Measurements from ENCODE around the gene ZNF735. TPM values are rescaled to one million over a fixed set of nuclear protein-coding genes. Genes with fewer than 3 reads are reported as not detected.
A peak's percentile ranks its signal among the peaks of the same experiment; 100 is the strongest.
"Not testable (repeated sequence)": the region's sequence is repeated elsewhere in the genome, so short reads cannot be mapped to it uniquely, and the experiment has no call there.

ZNF735 gene
- total RNA-seq (under 1 TPM; 0.19 to 0.31 TPM), polyA plus RNA-seq (ENCODE audit: insufficient read depth, low read depth, low replicate concordance) (not detected)
- long read RNA-seq, donor 1: 0 reads
- long read RNA-seq, donor 2: 0 reads

- H3K36me3 ChIP-seq (ENCODE audit: low read depth, missing control alignments): no peaks in the 10 kb centered on the region
- DNase-seq: no peak
- H3K9me3 ChIP-seq: no peaks in the 10 kb centered on the region
- TF ChIP-seq POLR2A (IDR thresholded peaks at IDR 0.05): no peak
- TF ChIP-seq CTCF (IDR thresholded peaks at IDR 0.05): no peak
- no peaks in the 10 kb centered on the region for H3K27me3 ChIP-seq
- peak within 1 kb of the TSS in 1 of 2 donors; percentile 29 for H3K4me3 ChIP-seq
- H3K4me1 ChIP-seq: no peaks in the 10 kb centered on the region
- no peak within 1 kb of the TSS for H3K27ac ChIP-seq
- intact Hi-C loops (cut with DNase I; ENCODE audit: low total_unique reads): no loop called here
- WGBS, 2 donors: 53 to 63% methylated on average over 7 to 13 of the region's 13 CpGs
Measured at GRCh38 chr7:64206903-64207302, at the start of gene ZNF735. ZNF735 (plus strand) TSS chr7:64207203; CDS start chr7:64207203, 0 bp downstream.

GRCh38 chr7:64170974-64171373, 36.0 kb upstream of the ZNF735 start:
- H3K4me1 ChIP-seq; H3K4me3 ChIP-seq; H3K27ac ChIP-seq; DNase-seq; H3K27me3 ChIP-seq; H3K36me3 ChIP-seq (ENCODE audit: low read depth, missing control alignments); intact Hi-C loops (cut with DNase I; ENCODE audit: low total_unique reads); H3K9me3 ChIP-seq: not testable (repeated sequence)
- 73 to 85% methylated on average over 2 of the region's 2 CpGs for WGBS, 2 donors

- TF ChIP-seq CTCF (IDR thresholded peaks at IDR 0.05) (no peak), POLR2A (IDR thresholded peaks at IDR 0.05) (no peak)
- 58 to 70% methylated on average over 4 to 5 of the region's 5 CpGs for WGBS, 2 donors
- H3K4me1 ChIP-seq: no peaks in the 10 kb centered on the region
- no peak overlapping the region for H3K27ac ChIP-seq
- no peak for DNase-seq
- H3K27me3 ChIP-seq: no peaks in the 10 kb centered on the region
- no peaks in the 10 kb centered on the region for H3K9me3 ChIP-seq
- intact Hi-C loops (cut with DNase I; ENCODE audit: low total_unique reads): no loop called here
- H3K36me3 ChIP-seq (ENCODE audit: low read depth, missing control alignments): no peaks in the 10 kb centered on the region
- no peak overlapping the region for H3K4me3 ChIP-seq
Measured at GRCh38 chr7:64174328-64174727, 32.7 kb upstream of the ZNF735 start.

- H3K27ac ChIP-seq: no peak overlapping the region
- no peak for TF ChIP-seq CTCF (IDR thresholded peaks at IDR 0.05)
- TF ChIP-seq POLR2A (IDR thresholded peaks at IDR 0.05): no peak
- no peak overlapping the region for H3K4me3 ChIP-seq
- H3K9me3 ChIP-seq: no peaks in the 10 kb centered on the region
- no peaks in the 10 kb centered on the region for H3K36me3 ChIP-seq (ENCODE audit: low read depth, missing control alignments)
- H3K4me1 ChIP-seq: no peaks in the 10 kb centered on the region
- no peaks in the 10 kb centered on the region for H3K27me3 ChIP-seq
- intact Hi-C loops (cut with DNase I; ENCODE audit: low total_unique reads): no loop called here
- 15 to 38% methylated on average over 6 to 7 of the region's 7 CpGs for WGBS, 2 donors
- DNase-seq: no peak
Measured at GRCh38 chr7:64174941-64175340, 32.1 kb upstream of the ZNF735 start.

- H3K27me3 ChIP-seq: no peaks in the 10 kb centered on the region
- TF ChIP-seq POLR2A (IDR thresholded peaks at IDR 0.05) (no peak), CTCF (IDR thresholded peaks at IDR 0.05) (peak in 2 of 3 experiments; percentile 29 to 31)
- H3K9me3 ChIP-seq: no peaks in the 10 kb centered on the region
- H3K27ac ChIP-seq: no peak overlapping the region
- WGBS, 2 donors: 31 to 35% methylated on average over 4 of the region's 4 CpGs
- no peak for DNase-seq
- no peaks in the 10 kb centered on the region for H3K4me1 ChIP-seq
- no peaks in the 10 kb centered on the region for H3K36me3 ChIP-seq (ENCODE audit: low read depth, missing control alignments)
- intact Hi-C loops (cut with DNase I; ENCODE audit: low total_unique reads): loop anchor here (10.0 kb wide), 1 partner anchor 444 kb away; no protein-coding TSS in a partner anchor
- H3K4me3 ChIP-seq: no peak overlapping the region
Measured at GRCh38 chr7:64180989-64181388, 26.0 kb upstream of the ZNF735 start.
